B cell (primary cell): ENCODE data around the gene BTN3A1. TPM values are rescaled to one million over a fixed set of nuclear protein-coding genes. Genes with fewer than 3 reads are reported as not detected.

ENCODE experiments used
- polyA plus RNA-seq: library from polyadenylated mRNA; depleted of rRNA; stranded (reverse); fragments of >200 nt; gene quantifications from 2 replicates; pipeline ENCODE4 v1.2.3, GENCODE V29; 2012
- total RNA-seq, 2 donors: library from RNA; stranded (reverse); fragments of 120-200 nt in 1 of 2; gene quantifications; 1 replicate in 1 of 2; 2 replicates in 1 of 2; pipeline versions ENCODE4 v1.2.3 to v1.2.4, GENCODE V29; 2013 to 2022

The BTN3A1 gene
- total and polyA plus RNA-seq, 2 donors (not counting 1 experiment from before 2014, with no cell fraction given) = 133 to 175 TPM

Other genes starting within 250 kb of the BTN3A1 start
- 153 and 177 TPM in 2 replicates for gene BTN3A2, start 37.1 kb upstream of the BTN3A1 start, total RNA-seq
- 80.0 and 108 TPM in 2 replicates for gene BTN3A2, start 37.1 kb upstream of the BTN3A1 start, polyA plus RNA-seq
- 113 and 115 TPM in 2 replicates for gene BTN2A2, start 19.2 kb upstream of the BTN3A1 start, total RNA-seq
- gene BTN2A2, start 19.2 kb upstream of the BTN3A1 start, polyA plus RNA-seq = 111 and 135 TPM in 2 replicates
- 136 and 139 TPM in 2 replicates for gene BTN3A3, start 38.2 kb downstream of the BTN3A1 start, total RNA-seq
- 61.8 and 65.5 TPM in 2 replicates for gene BTN3A3, start 38.2 kb downstream of the BTN3A1 start, polyA plus RNA-seq
- 63.3 and 69.6 TPM in 2 replicates for gene BTN2A1, start 55.7 kb downstream of the BTN3A1 start, total RNA-seq
- 55.1 and 60.2 TPM in 2 replicates for gene BTN2A1, start 55.7 kb downstream of the BTN3A1 start, polyA plus RNA-seq
- 0.53 and 0.74 TPM in 2 replicates for gene BTN1A1, start 98.0 kb downstream of the BTN3A1 start, total RNA-seq
- 0.22 and 0.42 TPM in 2 replicates for gene BTN1A1, start 98.0 kb downstream of the BTN3A1 start, polyA plus RNA-seq
- gene HMGN4, start 136.1 kb downstream of the BTN3A1 start, total RNA-seq = 81.1 and 82.4 TPM in 2 replicates
- 25.7 and 37.7 TPM in 2 replicates for gene HMGN4, start 136.1 kb downstream of the BTN3A1 start, polyA plus RNA-seq
- gene ABT1, start 194.7 kb downstream of the BTN3A1 start, total RNA-seq = 28.6 and 29.8 TPM in 2 replicates
- 16.9 and 17.6 TPM in 2 replicates for gene ABT1, start 194.7 kb downstream of the BTN3A1 start, polyA plus RNA-seq